K562 (cell line): ENCODE data around the gene C20orf96. TPM values are rescaled to one million over a fixed set of nuclear protein-coding genes. Genes with fewer than 3 reads are reported as not detected.
A peak's percentile ranks its signal among the peaks of the same experiment; 100 is the strongest.

ENCODE experiments used
- ARID4B ChIP-seq: sonication (generic); formaldehyde crosslinking; IDR thresholded peaks from 2 replicates; pipeline ENCODE4 v1.8.0; 2022; ENCODE audit warnings: mild to moderate bottlenecking, missing genetic modification reagents
- CBX5 ChIP-seq: IDR thresholded peaks from 2 replicates; pipeline ENCODE4 v1.6.1; 2014; ENCODE audit warnings: low read depth, borderline replicate concordance
- CHD1 ChIP-seq: fragments of 200-600 bp; sonication (generic); IDR thresholded peaks from one replicate; pipeline ENCODE4 v1.6.1; 2012; ENCODE audit warnings: mild to moderate bottlenecking, moderate library complexity, low read length, inconsistent platforms
- CREM ChIP-seq: IDR thresholded peaks from 2 replicates; pipeline ENCODE4 v1.6.1; 2014; ENCODE audit warnings: antibody characterized with exemption, low read depth
- E2F5 ChIP-seq: sonication (generic); formaldehyde crosslinking; IDR thresholded peaks from 2 replicates; pipeline ENCODE4 v1.8.0; 2022; ENCODE audit warnings: mild to moderate bottlenecking, missing genetic modification reagents
- HDAC6 ChIP-seq: IDR thresholded peaks from 2 replicates; pipeline ENCODE4 v1.6.1; 2012; ENCODE audit warnings: low read depth, mild to moderate bottlenecking, control low read depth, inconsistent platforms, low read length, moderate library complexity
- HES1 ChIP-seq: fragments of 450-650 bp; IDR thresholded peaks from 2 replicates; pipeline ENCODE4 v1.6.1; 2016; ENCODE audit warnings: low read depth, mild to moderate bottlenecking, moderate library complexity
- KDM4B ChIP-seq, 2 experiments: fragments of 450-650 bp in 1 of 2; sonication (generic) in 1 of 2; IDR thresholded peaks; 2 replicates each; pipeline ENCODE4 v1.6.1; 2016 to 2017; ENCODE audit warnings: borderline replicate concordance in 2 of 2, antibody characterized with exemption in 1 of 2, low read depth in 1 of 2, mild to moderate bottlenecking in 1 of 2
- LCOR ChIP-seq: sonication (generic); formaldehyde crosslinking; IDR thresholded peaks from 2 replicates; pipeline ENCODE4 v1.8.0; 2022; ENCODE audit warnings: mild to moderate bottlenecking, missing genetic modification reagents
- MAFK ChIP-seq: IDR thresholded peaks from 2 replicates; pipeline ENCODE4 v1.6.1; 2011; ENCODE audit warnings: low read length, improper control_type of control experiment
- NR1H2 ChIP-seq: sonication (generic); formaldehyde crosslinking; IDR thresholded peaks from 2 replicates; pipeline ENCODE4 v1.4.0; 2020; ENCODE audit warnings: mild to moderate bottlenecking, missing genetic modification reagents
- RNF2 ChIP-seq: sonication (generic); IDR thresholded peaks from 2 replicates; pipeline ENCODE4 v1.6.1; 2016
- SAFB ChIP-seq: fragments of 200-400 bp; formaldehyde crosslinking; IDR thresholded peaks from 2 replicates; pipeline ENCODE4 v1.6.1; 2017; ENCODE audit warnings: low read depth, low read length, borderline replicate concordance
- SMAD3 ChIP-seq: fragments of 450-650 bp; formaldehyde crosslinking; conservative IDR thresholded peaks from 2 replicates; pipeline ENCODE4 v1.4.0; 2020; ENCODE audit warnings: mild to moderate bottlenecking
- SMARCA4 ChIP-seq: fragments of 450-650 bp; IDR thresholded peaks from 2 replicates; pipeline ENCODE4 v1.6.1; 2016
- TARDBP ChIP-seq: fragments of 450-650 bp; IDR thresholded peaks from 2 replicates; pipeline ENCODE4 v1.6.1; 2016
- TCF3 ChIP-seq: sonication (generic); formaldehyde crosslinking; IDR thresholded peaks from 2 replicates; pipeline ENCODE4 v1.4.0; 2020; ENCODE audit warnings: mild to moderate bottlenecking, missing genetic modification reagents
- TFAP4 ChIP-seq: sonication (generic); formaldehyde crosslinking; IDR thresholded peaks from 2 replicates; pipeline ENCODE4 v1.8.0; 2022; ENCODE audit warnings: missing genetic modification reagents, mild to moderate bottlenecking, moderate library complexity, borderline replicate concordance
- TGIF2 ChIP-seq: sonication (generic); formaldehyde crosslinking; IDR thresholded peaks from 2 replicates; pipeline ENCODE4 v1.8.1; 2022; ENCODE audit warnings: mild to moderate bottlenecking, missing genetic modification reagents, moderate library complexity
- ZKSCAN8 ChIP-seq: fragments of 200-800 bp; sonication (Bioruptor generic); IDR thresholded peaks from 2 replicates; pipeline ENCODE4 v1.6.1; 2016; ENCODE audit warnings: missing genetic modification characterization, missing compliant biosample characterization
- ZNF431 ChIP-seq: sonication (generic); formaldehyde crosslinking; IDR thresholded peaks from 2 replicates; pipeline ENCODE4 v1.8.0; 2022; ENCODE audit warnings: mild to moderate bottlenecking, missing genetic modification reagents
- ZNF75A ChIP-seq: fragments of 450-650 bp; formaldehyde crosslinking; IDR thresholded peaks from 2 replicates; pipeline ENCODE4 v1.4.0; 2020; ENCODE audit warnings: mild to moderate bottlenecking
- polyA plus RNA-seq, 8 experiments: library from polyadenylated mRNA; depleted of rRNA in 4 of 8; stranded (reverse) in 5 of 8; unstranded in 3 of 8; fragments of >200 nt; fragmentation: Nextera tagmentation in 2 of 8; fragmentation: Illumina TruSeq in 1 of 8; extraction: Ambion mirVana in 2 of 8; extraction: Trizol in 1 of 8; gene quantifications; 2 replicates each; pipeline versions ENCODE4 v1.2.1 to v1.2.3, GENCODE V29; 2011 to 2014; ENCODE audit warnings: inconsistent platforms in 1 of 8, missing spikeins in 1 of 8
- total RNA-seq, 7 experiments: library from RNA; depleted of rRNA in 6 of 7; stranded (reverse); fragments of >200 nt in 6 of 7; fragmentation: Illumina TruSeq in 2 of 7; extraction: Trizol in 2 of 7; gene quantifications; 2 replicates each; pipeline versions ENCODE4 v1.2.1 to v1.2.3, GENCODE V29; 2011 to 2021; ENCODE audit warnings: low replicate concordance in 1 of 7

The C20orf96 gene
- total and polyA plus RNA-seq, 9 of the 15 experiments (the other 6 are each of a cell fraction or from before 2014, with no cell fraction given), result 1.7 to 11.7 (median 4.2) TPM

- TF ChIP-seq SMAD3 (CRISPR knock-in tag) (no peak), HDAC6 (no peak), TFAP4 (CRISPR knock-in tag) (peak; percentile 80; the same call in 1 of the 2 replicates), ARID4B (CRISPR knock-in tag) (peak; percentile 92), NR1H2 (CRISPR knock-in tag) (0 out of 2 replicates have a peak, but pooled peaks have one; percentile 25), HES1 (peak; percentile 92), E2F5 (CRISPR knock-in tag) (0 out of 2 replicates have a peak, but pooled peaks have one; percentile 83), TARDBP (no peak), CHD1 (no peak), RNF2 (peak; percentile 60; the same call in 1 of the 2 replicates), ZNF75A (no peak), SMARCA4 (no peak), LCOR (CRISPR knock-in tag) (peak; percentile 65; the same call in 1 of the 2 replicates), KDM4B (IDR thresholded peaks at IDR 0.05; ENCODE audit: borderline replicate concordance in 2 of 2, low read depth in 1 of 2) (0 out of 4 replicates have a peak, but pooled peaks of 1 of the 2 experiments have one; percentile 18), CREM (peak; percentile 54; the same call in 1 of the 2 replicates), SAFB (no peak), MAFK (no peak), TCF3 (CRISPR knock-in tag) (no peak; the same call in 1 of the 2 replicates), TGIF2 (CRISPR knock-in tag) (peak; percentile 94; the same call in 1 of the 2 replicates), ZKSCAN8 (CRISPR knock-in tag) (no peak), ZNF431 (CRISPR knock-in tag) (peak; percentile 91), CBX5 (no peak)
These were observed 33.9 kb upstream of the C20orf96 start (continued) for GRCh38 chr20:324177-325044.
